ENCODE results near the gene CDH1.
A peak's percentile ranks its signal among the peaks of the same experiment; 100 is the strongest.
"Not testable (repeated sequence)": the region's sequence is repeated elsewhere in the genome, so short reads cannot be mapped to it uniquely, and the experiment has no call there.

CDH1 gene

GRCh38 chr16:68784226-68784625, 47.1 kb downstream of the CDH1 start:
- H3K27ac ChIP-seq (ENCODE audit: low read length): no peak overlapping the region
- no peak overlapping the region for H3K4me3 ChIP-seq (ENCODE audit: low read length)
- no peaks in the 10 kb centered on the region for H3K9me3 ChIP-seq (ENCODE audit: insufficient read depth, low read depth, low read length)
- no peak overlapping the region for H3K9ac ChIP-seq (ENCODE audit: low read depth, low read length)
- H3K27me3 ChIP-seq (ENCODE audit: insufficient read depth, low read length): no peaks in the 10 kb centered on the region
- H3K36me3 ChIP-seq (ENCODE audit: insufficient read depth, low read depth, low read length): peaks cover 24% of the 10 kb centered on the region
- peaks cover 12% of the 10 kb centered on the region for H3K4me1 ChIP-seq (ENCODE audit: insufficient read depth, low read length)

- H3K4me1 ChIP-seq (ENCODE audit: insufficient read depth, low read length): peaks cover 15% of the 10 kb centered on the region
- H3K27ac ChIP-seq (ENCODE audit: low read length): no peak overlapping the region
- no peak overlapping the region for H3K4me3 ChIP-seq (ENCODE audit: low read length)
- H3K36me3 ChIP-seq (ENCODE audit: insufficient read depth, low read depth, low read length): peaks cover 23% of the 10 kb centered on the region
- no peaks in the 10 kb centered on the region for H3K27me3 ChIP-seq (ENCODE audit: insufficient read depth, low read length)
- no peaks in the 10 kb centered on the region for H3K9me3 ChIP-seq (ENCODE audit: insufficient read depth, low read depth, low read length)
- H3K9ac ChIP-seq (ENCODE audit: low read depth, low read length): no peak overlapping the region
Observed at GRCh38 chr16:68784721-68785120, 47.6 kb downstream of the CDH1 start.

GRCh38 chr16:68785715-68786114, 48.6 kb downstream of the CDH1 start:
- Histone ChIP-seq H3K27ac (ENCODE audit: low read length) (no peak overlapping the region), H3K9ac (ENCODE audit: low read depth, low read length) (no peak overlapping the region), H3K36me3 (ENCODE audit: insufficient read depth, low read depth, low read length) (peaks cover 18% of the 10 kb centered on the region), H3K9me3 (ENCODE audit: insufficient read depth, low read depth, low read length) (no peaks in the 10 kb centered on the region), H3K27me3 (ENCODE audit: insufficient read depth, low read length) (no peaks in the 10 kb centered on the region), H3K4me1 (ENCODE audit: insufficient read depth, low read length) (peaks cover 19% of the 10 kb centered on the region), H3K4me3 (ENCODE audit: low read length) (no peak overlapping the region)

GRCh38 chr16:68786685-68787418, 49.8 kb downstream of the CDH1 start:
- no peaks in the 10 kb centered on the region for H3K9me3 ChIP-seq (ENCODE audit: insufficient read depth, low read depth, low read length)
- H3K36me3 ChIP-seq (ENCODE audit: insufficient read depth, low read depth, low read length): peaks cover 12% of the 10 kb centered on the region
- H3K27me3 ChIP-seq (ENCODE audit: insufficient read depth, low read length): no peaks in the 10 kb centered on the region
- no peak overlapping the region for H3K4me3 ChIP-seq (ENCODE audit: low read length)
- H3K9ac ChIP-seq (ENCODE audit: low read depth, low read length): no peak overlapping the region
- H3K27ac ChIP-seq (ENCODE audit: low read length): no peak overlapping the region
- peaks cover 21% of the 10 kb centered on the region; the same call in 1 of the 2 replicates for H3K4me1 ChIP-seq (ENCODE audit: insufficient read depth, low read length)

- H3K27ac ChIP-seq (ENCODE audit: low read length); H3K9ac ChIP-seq (ENCODE audit: low read depth, low read length); H3K9me3 ChIP-seq (ENCODE audit: insufficient read depth, low read depth, low read length); H3K4me3 ChIP-seq (ENCODE audit: low read length); H3K27me3 ChIP-seq (ENCODE audit: insufficient read depth, low read length): not testable (repeated sequence)
- H3K4me1 ChIP-seq (ENCODE audit: insufficient read depth, low read length): peaks cover 22% of the 10 kb centered on the region; the same call in 1 of the 2 replicates
- H3K36me3 ChIP-seq (ENCODE audit: insufficient read depth, low read depth, low read length): peaks cover 12% of the 10 kb centered on the region
Observed at GRCh38 chr16:68787419-68787807, 50.3 kb downstream of the CDH1 start.

GRCh38 chr16:68790130-68790761, 53.2 kb downstream of the CDH1 start:
- no peaks in the 10 kb centered on the region for H3K27me3 ChIP-seq (ENCODE audit: insufficient read depth, low read length)
- H3K9me3 ChIP-seq (ENCODE audit: insufficient read depth, low read depth, low read length): no peaks in the 10 kb centered on the region
- H3K4me1 ChIP-seq (ENCODE audit: insufficient read depth, low read length): peaks cover 32% of the 10 kb centered on the region
- peak overlapping the region; percentile 73 for H3K27ac ChIP-seq (ENCODE audit: low read length)
- H3K36me3 ChIP-seq (ENCODE audit: insufficient read depth, low read depth, low read length): peaks cover 12% of the 10 kb centered on the region
- peak overlapping the region; percentile 28; the same call in 1 of the 2 replicates for H3K4me3 ChIP-seq (ENCODE audit: low read length)
- H3K9ac ChIP-seq (ENCODE audit: low read depth, low read length): peak overlapping the region; percentile 73

GRCh38 chr16:68790944-68791343, 53.9 kb downstream of the CDH1 start:
- H3K9ac ChIP-seq (ENCODE audit: low read depth, low read length): peak overlapping the region; percentile 73

GRCh38 chr16:68792465-68793324, 55.6 kb downstream of the CDH1 start:
- peaks cover 32% of the 10 kb centered on the region for H3K4me1 ChIP-seq (ENCODE audit: insufficient read depth, low read length)
- no peaks in the 10 kb centered on the region for H3K27me3 ChIP-seq (ENCODE audit: insufficient read depth, low read length)
- H3K36me3 ChIP-seq (ENCODE audit: insufficient read depth, low read depth, low read length): peaks cover 6% of the 10 kb centered on the region; the same call in 1 of the 2 replicates
- H3K4me3 ChIP-seq (ENCODE audit: low read length): no peak overlapping the region
- peak overlapping the region; percentile 55 for H3K27ac ChIP-seq (ENCODE audit: low read length)
- peak overlapping the region; percentile 43; the same call in 1 of the 2 replicates for H3K9ac ChIP-seq (ENCODE audit: low read depth, low read length)
- no peaks in the 10 kb centered on the region for H3K9me3 ChIP-seq (ENCODE audit: insufficient read depth, low read depth, low read length)

More at GRCh38 chr16:68790944-68791343, 53.9 kb downstream of the CDH1 start:
- Histone ChIP-seq H3K9me3 (ENCODE audit: insufficient read depth, low read depth, low read length) (no peaks in the 10 kb centered on the region), H3K4me1 (ENCODE audit: insufficient read depth, low read length) (peaks cover 32% of the 10 kb centered on the region), H3K27ac (ENCODE audit: low read length) (peak overlapping the region; percentile 73), H3K36me3 (ENCODE audit: insufficient read depth, low read depth, low read length) (peaks cover 7% of the 10 kb centered on the region), H3K4me3 (ENCODE audit: low read length) (peak overlapping the region; percentile 28; the same call in 1 of the 2 replicates), H3K27me3 (ENCODE audit: insufficient read depth, low read length) (no peaks in the 10 kb centered on the region)

- peaks cover 2% of the 10 kb centered on the region; the same call in 1 of the 2 replicates for H3K36me3 ChIP-seq (ENCODE audit: insufficient read depth, low read depth, low read length)
- H3K9ac ChIP-seq (ENCODE audit: low read depth, low read length): peak overlapping the region; percentile 43; the same call in 1 of the 2 replicates
- H3K4me3 ChIP-seq (ENCODE audit: low read length): no peak overlapping the region
- H3K4me1 ChIP-seq (ENCODE audit: insufficient read depth, low read length): peaks cover 35% of the 10 kb centered on the region
- no peak overlapping the region for H3K27ac ChIP-seq (ENCODE audit: low read length)
- H3K27me3 ChIP-seq (ENCODE audit: insufficient read depth, low read length): no peaks in the 10 kb centered on the region
- H3K9me3 ChIP-seq (ENCODE audit: insufficient read depth, low read depth, low read length): no peaks in the 10 kb centered on the region
Observed at GRCh38 chr16:68793401-68793857, 56.3 kb downstream of the CDH1 start.

GRCh38 chr16:68798398-68798797, 61.3 kb downstream of the CDH1 start:
- H3K27ac ChIP-seq (ENCODE audit: low read length): no peak overlapping the region
- H3K4me3 ChIP-seq (ENCODE audit: low read length): no peak overlapping the region
- no peaks in the 10 kb centered on the region for H3K27me3 ChIP-seq (ENCODE audit: insufficient read depth, low read length)
- peaks cover 16% of the 10 kb centered on the region for H3K4me1 ChIP-seq (ENCODE audit: insufficient read depth, low read length)
- no peak overlapping the region for H3K9ac ChIP-seq (ENCODE audit: low read depth, low read length)
- H3K36me3 ChIP-seq (ENCODE audit: insufficient read depth, low read depth, low read length): peaks cover 22% of the 10 kb centered on the region
- no peaks in the 10 kb centered on the region for H3K9me3 ChIP-seq (ENCODE audit: insufficient read depth, low read depth, low read length)

GRCh38 chr16:68800257-68800875, 63.3 kb downstream of the CDH1 start:
- Histone ChIP-seq H3K27me3 (ENCODE audit: insufficient read depth, low read length) (no peaks in the 10 kb centered on the region), H3K4me3 (ENCODE audit: low read length) (no peak overlapping the region), H3K27ac (ENCODE audit: low read length) (no peak overlapping the region), H3K4me1 (ENCODE audit: insufficient read depth, low read length) (peaks cover 16% of the 10 kb centered on the region), H3K36me3 (ENCODE audit: insufficient read depth, low read depth, low read length) (peaks cover 30% of the 10 kb centered on the region), H3K9ac (ENCODE audit: low read depth, low read length) (no peak overlapping the region), H3K9me3 (ENCODE audit: insufficient read depth, low read depth, low read length) (no peaks in the 10 kb centered on the region)
